ENCODE measurements around the gene ATG16L2.
"Not testable (repeated sequence)": the region's sequence is repeated elsewhere in the genome, so short reads cannot be mapped to it uniquely, and the experiment has no call there.

Gene ATG16L2

DNA sequence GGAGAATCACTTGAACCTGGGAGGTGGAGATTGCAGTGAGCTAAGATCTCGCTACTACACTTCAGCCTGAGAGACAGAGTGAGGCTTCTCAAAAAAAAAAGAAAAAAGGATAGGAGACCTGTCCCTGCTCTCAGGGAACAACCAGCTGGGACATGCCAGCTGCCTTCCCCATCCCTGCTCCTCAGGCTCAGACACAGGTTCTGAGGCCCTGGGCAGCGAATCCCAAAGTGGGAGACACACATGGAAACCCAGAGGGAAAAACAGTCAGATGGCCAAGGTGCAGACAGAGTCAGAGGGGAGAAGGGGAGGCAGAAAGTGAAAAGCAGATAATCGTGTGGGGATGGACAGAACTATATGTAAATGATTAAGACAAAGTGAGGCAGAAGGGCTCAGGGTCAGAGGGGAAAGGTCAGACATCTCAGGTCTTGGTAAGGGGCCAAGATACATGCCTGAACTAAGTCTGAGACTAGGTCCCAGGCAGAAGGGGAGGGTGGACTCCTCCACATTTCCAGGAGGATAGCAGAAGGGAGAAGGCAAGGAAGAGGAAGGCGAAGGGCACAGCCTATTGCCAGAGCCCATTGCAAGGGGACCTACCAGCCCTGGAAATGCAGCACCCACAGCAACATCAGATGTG lies 34.6 kb upstream of the ATG16L2 start:
- no peak for DNase-seq

GRCh38 chr11:72780296-72781062 lies 33.7 kb upstream of the ATG16L2 start:
- no peak for DNase-seq

GRCh38 chr11:72781063-72781312 lies 33.2 kb upstream of the ATG16L2 start:
- no peak for DNase-seq

- DNase-seq: peak; percentile 16
Measured at GRCh38 chr11:72781313-72782080, 32.7 kb upstream of the ATG16L2 start.

GRCh38 chr11:72782081-72782920 lies 31.9 kb upstream of the ATG16L2 start:
- DNase-seq: peak; percentile 45

- no peak for DNase-seq
Measured at GRCh38 chr11:72783144-72783905, 30.9 kb upstream of the ATG16L2 start.

DNA sequence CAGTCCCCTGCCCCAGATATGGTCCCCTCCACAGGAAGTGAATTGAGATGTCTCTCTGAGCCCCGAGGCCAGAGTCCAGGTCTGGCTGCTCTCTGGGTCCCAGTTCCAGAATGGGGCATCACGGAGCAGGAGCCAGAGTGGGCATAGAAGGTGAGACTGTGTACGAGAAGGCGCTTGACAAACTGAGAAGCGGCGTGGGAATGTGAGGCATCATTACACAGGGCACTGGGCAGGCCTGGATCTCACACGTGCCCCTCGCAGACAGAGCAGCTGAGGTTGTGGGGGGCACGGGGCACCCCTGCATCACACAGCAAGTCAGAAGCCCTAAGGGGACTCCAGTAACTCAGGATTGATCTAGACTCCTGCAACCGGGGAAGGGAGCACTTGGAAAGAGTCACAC lies 29.5 kb upstream of the ATG16L2 start:
- no peak for DNase-seq

DNA sequence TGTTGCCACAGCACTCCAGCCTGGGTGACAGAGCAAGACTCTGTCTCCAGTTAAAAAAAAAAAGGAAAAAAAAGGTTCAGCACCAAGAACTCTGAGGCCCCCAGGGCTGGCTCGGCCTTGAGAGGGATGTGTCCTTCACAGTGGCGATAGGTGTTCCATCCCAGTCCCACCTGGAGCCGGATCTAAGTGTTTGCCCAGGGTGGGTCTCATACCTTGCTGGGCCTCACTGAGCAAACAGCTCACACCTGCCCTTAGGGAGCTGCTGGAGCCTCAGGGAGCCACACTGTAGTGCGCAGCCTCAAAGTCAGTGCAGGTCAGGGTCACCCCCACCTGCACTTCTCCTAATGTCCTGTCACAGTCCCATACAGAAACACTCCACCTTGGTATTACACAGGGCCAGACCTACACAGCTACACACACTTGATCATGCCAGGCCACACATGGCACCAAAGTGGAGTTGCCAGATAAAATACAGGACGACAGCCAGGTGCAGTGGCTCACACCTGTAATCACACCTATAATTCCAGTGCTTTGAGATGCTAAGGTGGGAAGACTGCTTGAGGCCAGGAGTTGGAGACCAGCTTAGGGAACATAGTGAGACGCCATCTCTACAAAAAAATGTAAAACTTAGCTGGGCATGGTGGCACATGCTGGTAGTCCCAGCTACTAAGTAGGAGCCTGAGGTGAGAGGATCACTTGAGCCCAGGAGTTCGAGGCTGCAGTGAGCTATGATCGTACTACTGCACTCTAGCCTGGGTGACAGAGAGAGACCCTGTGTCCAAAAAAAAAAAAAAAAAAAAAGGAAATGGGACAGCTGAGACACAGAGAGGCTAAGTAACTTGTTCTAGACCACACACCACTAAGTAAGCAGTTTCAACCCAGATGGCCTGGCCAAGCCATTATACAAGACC lies 27.7 kb upstream of the ATG16L2 start:
- DNase-seq: peak; percentile 89

DNA sequence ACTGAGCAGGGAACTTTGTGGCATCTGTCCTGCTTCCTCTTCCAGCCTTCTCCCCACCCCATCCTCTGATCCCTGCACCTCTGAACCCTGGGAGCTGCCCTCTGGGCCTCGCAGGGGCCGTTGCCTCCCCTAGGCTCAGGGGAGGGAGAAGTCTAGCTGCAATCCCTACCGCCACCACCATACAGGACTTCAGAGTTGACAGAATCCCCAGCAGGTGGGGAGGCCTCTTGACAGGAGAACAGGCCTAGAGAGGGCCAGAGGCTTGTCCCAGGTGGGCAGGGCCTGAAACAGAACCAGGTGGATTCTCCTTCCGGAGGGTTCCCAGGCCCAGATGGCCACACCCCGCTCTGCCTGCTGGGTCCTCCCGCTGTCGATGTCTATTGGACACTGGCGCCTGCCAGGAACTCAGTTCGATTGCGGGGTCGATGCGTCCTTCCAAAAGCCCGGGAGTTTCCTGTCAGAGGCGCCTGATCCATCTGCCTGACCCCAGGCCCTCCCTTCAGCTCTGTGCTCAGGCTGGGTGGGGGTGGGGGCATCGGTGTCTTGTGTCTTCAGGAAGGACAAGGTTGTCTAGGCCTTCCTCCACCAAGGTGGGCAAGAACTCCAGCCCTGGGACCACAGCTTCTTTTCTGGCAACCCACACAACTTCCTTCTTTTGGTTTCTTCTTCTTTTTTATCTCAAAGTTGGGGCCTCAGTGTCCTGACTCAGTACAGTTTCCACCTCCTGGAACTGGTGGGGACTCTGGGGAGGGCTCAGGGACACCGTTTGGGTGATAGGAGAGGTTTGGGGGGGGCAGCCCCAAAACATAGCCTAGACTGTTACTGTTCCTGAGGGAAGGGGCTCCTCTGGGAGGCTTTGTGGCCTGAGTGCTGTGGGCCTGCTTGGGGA lies 26.8 kb upstream of the ATG16L2 start:
- DNase-seq: no peak

DNA sequence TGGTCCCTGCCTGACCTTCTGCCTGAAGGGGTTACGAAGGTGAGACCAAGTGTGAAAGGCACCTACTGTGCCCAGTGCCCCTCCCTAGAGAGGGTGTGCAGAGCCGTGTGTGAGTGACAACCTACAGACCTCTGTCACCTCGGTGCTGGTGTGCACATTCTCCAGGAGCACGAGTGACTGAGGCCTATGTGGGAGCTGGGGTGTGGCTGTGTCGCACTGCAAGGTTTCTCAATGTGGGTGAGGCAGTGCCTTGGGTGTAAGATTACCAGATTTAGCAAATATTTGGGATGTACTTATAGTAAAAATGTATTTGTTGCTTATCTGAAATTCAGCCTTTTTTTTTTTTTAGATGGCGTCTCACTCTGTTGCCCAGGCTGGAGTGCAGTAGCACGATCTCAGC lies 26.0 kb upstream of the ATG16L2 start:
- DNase-seq: no peak

DNA sequence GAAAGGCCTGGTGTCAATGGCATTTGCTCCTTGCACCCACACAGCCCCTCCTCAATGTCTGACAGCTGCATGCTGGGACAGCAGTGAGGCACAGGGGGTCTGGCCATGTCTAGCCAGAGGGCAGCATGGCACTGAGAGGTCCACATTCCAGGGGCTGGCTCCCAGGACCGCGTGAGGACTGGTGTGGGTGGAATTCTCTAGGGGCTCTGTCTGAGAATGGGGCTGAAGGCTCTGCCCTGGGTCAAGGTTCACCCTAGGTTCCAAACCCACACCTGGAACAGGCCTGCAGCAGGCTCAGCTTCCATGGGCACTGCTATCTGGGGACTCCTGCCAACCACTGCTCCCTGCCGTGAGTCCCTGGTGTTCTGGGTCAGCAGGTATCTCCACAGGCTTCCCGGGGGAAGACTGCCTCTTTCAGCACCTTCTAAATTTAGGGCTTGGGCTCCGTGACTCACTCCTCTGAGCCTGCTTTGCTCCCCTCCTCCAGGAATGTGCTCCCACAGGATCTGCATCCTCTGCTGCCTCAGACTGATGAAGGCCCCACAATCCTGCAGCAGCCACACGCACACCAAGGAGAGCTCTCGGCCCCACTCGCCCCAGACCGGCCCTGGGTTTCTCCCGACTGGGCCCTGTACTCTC lies 24.6 kb upstream of the ATG16L2 start:
- no peak for DNase-seq

DNA sequence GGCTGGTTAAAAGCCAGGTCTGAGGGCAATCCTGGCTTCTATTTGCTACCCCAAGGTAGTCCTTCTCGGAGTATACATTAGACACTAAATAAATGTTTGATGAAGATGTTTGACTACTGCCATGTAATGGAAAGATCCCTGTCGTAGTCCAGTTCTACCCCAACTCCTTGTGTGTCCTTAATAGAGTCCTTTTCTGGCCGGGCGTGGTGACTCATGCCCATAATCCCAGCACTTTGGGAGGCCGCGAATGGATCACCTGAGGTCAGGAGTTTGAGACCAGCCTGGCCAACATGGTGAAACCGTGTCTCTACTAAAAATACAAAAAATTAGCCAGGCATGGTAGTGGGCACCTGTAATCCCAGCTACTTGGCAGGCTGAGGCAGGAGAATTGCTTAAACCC lies 23.0 kb upstream of the ATG16L2 start:
- DNase-seq: not testable (repeated sequence)

GRCh38 chr11:72792437-72793021 lies 21.7 kb upstream of the ATG16L2 start:
- DNase-seq: no peak

- no peak for DNase-seq
Measured at GRCh38 chr11:72793076-72793424, 21.2 kb upstream of the ATG16L2 start.

GRCh38 chr11:72793425-72794367 lies 20.5 kb upstream of the ATG16L2 start, which contains the start of gene STARD10:
Gene STARD10 (minus strand): TSS chr11:72794047. CDS start chr11:72781181, 12,866 bp downstream.
- DNase-seq: peak; percentile 93

DNA sequence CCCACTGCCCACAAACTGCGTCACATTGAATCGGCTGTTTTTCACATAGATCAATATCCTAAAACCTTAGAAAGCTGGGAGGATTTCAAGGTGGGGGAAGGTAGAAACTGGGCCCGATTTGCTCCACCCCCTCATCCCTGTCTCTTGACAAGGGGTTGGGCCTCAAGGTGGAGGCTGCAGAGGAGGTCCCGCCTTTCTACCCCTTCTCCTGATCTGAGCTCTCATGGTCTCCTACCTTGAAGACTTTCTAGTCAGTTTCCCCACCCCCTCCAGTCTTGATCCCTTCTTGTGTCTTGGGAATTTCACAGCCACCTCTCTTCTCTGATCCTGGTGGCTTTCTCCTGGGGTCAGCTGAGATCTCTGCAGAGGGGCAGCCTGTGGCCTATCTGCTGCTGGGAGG lies 15.8 kb upstream of the ATG16L2 start:
- DNase-seq: no peak

- DNase-seq: no peak
Measured at GRCh38 chr11:72799441-72799840, 14.8 kb upstream of the ATG16L2 start.

- DNase-seq: no peak
Measured at GRCh38 chr11:72802822-72803221, 11.4 kb upstream of the ATG16L2 start.
